Stimulated activated CD4-positive, alpha-beta T cell treated with anti-CD3 and anti-CD28 coated beads, TNF-alpha, amount 100 ng/mL, for 24 hours (primary cell): ENCODE results near the gene STK24.
"Not testable (repeated sequence)": the region's sequence is repeated elsewhere in the genome, so short reads cannot be mapped to it uniquely, and the experiment has no call there.

Experiments used
- DNase-seq, 3 experiments: peaks; one replicate each; pipeline ENCODE4 v3.0.0-alpha.2; 2020; ENCODE audit warnings: low read depth in 3 of 3

Gene STK24

GRCh38 chr13:98436233-98436910 is 140.5 kb downstream of the STK24 start:
- DNase-seq = no peak

DNA sequence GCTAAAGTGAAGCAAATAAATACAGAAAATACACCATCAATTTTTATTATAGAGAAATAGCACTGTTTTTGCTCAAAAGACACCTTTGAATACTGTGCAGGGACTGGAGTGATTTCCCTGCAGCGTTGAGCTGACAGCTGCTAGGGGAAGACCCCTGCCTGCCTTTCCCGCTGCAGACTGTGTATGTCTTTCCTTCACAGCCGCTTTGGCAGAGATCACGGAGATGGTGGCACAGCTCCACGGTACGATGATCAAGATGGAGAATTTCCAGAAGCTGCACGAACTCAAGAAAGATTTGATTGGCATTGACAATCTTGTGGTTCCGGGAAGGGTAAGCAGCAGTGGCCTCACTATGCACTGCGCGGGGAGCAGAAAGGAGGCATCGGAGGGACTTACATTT is 141.5 kb downstream of the STK24 start:
- DNase-seq = no peak

DNA sequence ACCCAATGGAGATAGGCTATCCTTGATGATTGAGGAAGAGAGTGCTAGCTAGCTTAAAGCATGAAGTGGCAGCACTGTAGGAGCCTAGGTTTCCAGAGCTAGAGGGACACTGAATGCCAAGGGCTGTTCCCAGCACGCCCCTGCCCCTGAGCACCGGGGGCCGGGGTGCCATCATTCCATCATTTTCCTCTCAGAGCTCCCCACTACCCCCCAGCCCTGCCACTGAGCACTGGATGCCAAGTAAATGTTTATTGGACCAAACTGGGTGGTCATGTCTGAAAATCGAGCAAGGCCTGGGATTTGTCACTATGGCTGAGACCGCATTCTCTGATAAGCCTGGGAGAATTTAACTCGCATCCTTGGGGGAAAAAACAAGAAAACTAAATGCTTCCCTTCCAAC is 142.8 kb downstream of the STK24 start:
- DNase-seq = no peak

DNA sequence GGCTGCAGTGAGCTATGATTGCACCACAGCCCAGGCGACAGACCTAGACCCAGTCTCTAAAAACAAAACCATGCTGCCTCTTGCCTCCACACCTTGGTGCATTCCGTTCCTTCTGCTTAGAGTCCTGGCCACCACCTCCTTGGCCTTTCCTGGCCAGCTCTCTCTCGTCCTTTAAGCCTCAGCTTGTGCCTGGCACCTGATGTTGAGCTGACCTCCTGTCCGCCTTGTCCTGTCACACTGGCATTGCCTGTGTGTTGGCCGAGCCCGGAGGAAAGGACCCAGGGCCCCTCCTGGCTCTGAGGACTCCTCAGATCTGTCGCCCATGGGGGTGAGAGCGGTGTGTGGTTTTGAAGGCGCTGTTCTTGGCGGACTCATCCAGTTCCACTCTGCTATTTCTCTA is 143.3 kb downstream of the STK24 start:
- DNase-seq = no peak

- DNase-seq = no peak
Observed at GRCh38 chr13:98432638-98433037, 144.3 kb downstream of the STK24 start.

GRCh38 chr13:98429977-98430736 is 146.8 kb downstream of the STK24 start:
- DNase-seq = no peak

GRCh38 chr13:98429531-98429930 is 147.4 kb downstream of the STK24 start:
- DNase-seq = no peak

DNA sequence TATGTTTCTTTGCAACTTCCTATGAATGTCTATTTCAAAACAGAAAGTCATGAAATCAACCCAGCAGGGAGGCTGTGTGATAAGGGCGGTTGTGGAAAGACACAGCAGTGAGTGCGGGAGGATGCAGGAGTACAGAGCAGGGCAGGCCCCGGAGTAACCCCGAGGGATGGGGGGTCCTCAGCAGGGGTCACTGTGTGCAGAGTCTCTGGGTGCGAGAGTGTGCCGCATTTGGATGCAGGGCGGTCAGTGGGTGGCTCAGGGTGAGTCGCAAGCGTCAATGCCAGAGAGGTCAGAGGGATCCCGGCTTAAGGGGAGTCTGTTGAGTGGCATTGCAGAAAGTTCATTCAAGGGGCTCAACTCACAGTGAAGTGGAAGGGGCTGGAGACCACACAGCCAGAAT is 147.8 kb downstream of the STK24 start:
- no peak for DNase-seq

GRCh38 chr13:98428256-98428966 is 148.5 kb downstream of the STK24 start:
- no peak for DNase-seq

DNA sequence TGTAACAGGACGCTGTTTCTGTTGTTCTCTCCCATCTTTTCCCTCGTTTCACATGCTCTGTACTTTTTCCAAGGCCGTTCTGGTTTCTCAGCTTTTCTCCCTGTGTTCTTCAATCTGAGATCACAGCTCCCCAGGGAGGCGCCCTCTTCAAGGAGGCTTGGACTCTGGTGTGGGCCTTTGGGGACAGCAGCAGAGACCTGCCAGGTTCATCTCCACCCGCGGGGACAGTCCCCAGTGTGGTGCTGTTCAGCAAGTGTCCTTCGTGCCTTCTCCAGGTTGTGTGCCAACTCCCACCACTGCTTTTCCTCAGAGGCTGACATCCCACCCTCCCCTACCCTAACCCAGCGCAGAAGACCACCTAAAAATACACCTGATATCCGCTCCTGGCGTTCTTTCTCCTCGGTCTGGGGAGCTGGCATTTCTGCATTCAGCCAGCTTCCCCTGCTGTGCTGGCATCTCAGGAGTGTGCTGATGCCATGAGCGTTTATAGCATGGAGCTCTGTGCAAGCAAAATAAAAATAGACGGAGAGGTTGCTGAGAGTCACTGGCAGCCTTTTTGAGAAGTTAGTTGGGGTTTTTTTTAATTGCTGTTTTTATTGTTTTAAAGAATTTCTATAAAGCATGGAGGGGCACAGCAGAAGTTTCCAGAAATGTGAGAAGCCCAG is 149.4 kb downstream of the STK24 start:
- DNase-seq = no peak

GRCh38 chr13:98423417-98423816 is 153.5 kb downstream of the STK24 start:
- DNase-seq = no peak

DNA sequence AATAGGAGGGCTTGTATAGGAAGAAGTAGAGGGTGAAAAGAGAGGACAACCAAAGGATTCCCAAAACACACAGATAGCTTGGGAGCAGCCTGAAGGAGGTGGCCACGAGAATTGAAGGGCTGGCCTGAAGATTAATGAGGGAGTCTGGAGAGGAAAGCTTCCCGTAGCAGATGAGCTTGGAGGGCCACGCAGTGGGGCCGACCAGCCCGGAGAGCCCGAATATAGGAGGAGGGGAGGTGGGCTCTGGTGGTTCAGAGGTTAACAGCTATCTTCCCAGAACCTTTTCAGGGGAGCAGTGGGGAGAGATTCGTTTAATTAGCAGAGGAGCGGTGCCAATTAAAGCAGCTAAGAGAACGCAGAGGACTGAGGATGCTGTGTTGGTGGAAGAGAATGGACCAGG is 154.9 kb downstream of the STK24 start:
- no peak for DNase-seq

- DNase-seq = no peak
Observed at GRCh38 chr13:98420554-98421175, 156.2 kb downstream of the STK24 start.

DNA sequence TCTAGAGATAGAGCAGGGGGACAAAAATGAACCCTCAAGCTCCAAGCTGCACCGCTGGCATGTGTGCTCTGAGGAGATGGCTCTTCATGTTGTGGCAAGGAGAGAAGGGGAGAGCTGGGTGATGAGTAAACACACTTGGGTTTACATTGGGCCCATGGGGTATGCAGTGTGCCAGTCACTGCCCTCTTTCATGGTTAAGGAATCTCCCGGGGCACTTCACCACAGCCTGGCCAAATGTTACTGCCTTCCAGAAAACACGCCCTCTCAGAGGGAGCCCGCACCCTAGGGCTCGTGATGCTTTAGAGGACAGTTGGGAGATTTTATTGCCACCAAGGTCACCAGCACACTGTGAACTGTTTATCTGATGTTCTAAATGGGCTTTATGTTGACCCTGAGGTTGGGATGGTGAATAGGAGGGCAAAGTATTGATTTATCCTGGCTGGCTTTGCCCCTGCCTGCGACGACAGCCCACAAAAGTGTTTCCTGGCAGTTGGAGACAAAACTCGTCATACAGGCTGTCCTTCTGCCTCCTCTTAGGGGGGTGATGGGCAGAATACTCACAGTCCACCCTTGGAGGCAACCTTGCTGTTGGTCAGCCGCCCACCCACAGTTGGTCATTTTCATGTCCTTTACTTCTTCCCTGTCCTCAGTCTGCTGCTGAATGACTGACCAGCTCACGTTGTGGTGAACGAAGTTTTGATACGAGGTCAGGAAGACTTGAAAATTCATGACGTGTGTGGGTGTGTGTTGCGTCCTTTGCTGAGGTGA is 156.9 kb downstream of the STK24 start:
- DNase-seq = no peak

DNA sequence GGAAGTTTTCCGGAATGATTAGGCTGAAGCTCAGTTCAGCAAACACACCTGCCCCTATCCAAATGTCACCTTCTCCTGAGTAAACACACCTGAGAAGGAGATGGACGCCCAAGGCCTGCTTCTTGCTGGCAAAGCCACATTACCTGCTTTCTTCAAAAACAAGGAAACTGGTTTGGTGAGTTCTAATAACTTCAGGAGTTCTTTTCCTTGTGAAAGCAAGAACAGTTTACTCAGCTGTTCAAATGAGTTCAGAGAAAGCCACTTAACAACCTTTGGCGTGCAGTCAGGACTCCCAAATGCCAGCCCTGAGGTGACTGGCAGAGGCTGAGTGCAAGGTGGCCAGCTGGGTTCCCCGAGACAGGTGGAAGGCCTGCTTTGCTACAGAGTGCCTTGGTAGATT is 160.5 kb downstream of the STK24 start:
- DNase-seq = no peak

- no peak for DNase-seq
Observed at GRCh38 chr13:98415326-98416070, 161.4 kb downstream of the STK24 start.

DNA sequence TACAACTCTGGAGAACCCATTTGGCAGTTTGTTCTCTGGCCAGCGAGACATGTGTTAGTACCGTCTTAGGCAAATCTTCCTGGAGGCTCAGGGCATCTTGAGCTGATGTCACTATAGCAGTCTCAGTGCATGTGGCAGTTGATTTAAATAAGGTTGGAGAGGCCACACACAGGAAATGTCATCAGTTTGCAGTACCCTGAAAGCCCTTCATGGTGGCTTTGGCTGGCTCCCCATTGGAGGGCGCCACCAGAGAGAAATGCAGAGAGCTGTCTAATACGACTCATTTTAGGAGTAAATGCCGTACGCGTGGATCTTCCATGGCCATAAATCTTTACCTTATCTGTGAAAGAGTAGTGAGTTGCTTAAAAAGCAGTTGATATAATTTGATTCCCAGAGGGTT is 163.1 kb downstream of the STK24 start:
- no peak for DNase-seq

DNA sequence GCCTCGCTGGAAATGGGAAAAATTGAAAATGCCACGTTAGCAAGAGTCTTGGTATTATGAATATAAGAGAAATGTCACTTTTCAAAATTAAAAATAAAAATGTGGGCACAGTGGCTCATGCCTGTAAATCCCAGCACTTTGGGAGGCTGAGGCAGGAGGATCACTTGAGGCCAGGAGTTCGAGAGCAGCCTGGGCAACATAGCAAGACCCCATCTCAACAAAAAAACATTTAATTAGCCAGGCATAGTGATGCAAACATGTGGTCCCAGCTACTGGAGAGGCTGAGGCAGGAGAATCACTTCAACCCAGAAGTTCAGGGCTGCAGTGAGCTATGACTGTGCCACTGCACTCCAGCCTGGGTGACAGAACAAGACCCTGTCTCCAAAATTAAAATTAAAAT is 163.6 kb downstream of the STK24 start:
- DNase-seq = not testable (repeated sequence)

DNA sequence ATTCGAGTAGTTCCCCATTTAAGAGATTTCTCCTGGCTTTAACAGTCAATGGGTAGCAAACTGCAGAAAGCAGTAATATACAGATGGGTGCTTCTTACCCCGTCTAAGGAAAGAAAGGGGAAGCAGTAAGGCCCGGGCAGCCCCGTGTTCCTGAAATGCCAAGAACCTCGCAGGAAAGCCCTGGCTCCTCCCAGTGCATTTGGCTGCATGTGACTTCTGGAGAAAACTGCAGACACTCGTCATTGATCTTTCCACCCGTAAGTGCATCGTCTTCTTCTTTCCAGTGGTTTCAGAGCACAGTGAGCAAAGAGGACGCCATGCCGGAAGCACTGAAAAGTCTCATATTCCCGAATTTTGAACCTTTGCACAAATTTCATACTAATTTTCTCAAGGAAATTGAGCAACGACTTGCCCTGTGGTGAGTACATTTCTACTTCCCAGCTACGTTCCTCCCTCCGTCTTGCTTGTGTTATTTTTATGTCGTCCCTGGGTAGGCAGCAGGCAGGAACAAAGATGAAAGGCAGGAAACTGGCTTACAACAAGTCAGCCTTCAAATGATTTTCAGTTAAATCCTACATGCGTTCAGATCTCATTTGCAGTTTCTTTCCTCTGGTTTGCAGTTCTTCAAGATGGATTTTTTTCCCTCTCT is 165.2 kb downstream of the STK24 start:
- DNase-seq = no peak

- DNase-seq = no peak
Observed at GRCh38 chr13:98411013-98411412, 165.9 kb downstream of the STK24 start.
